NCI-H2227 treated with DMSO at 0.1 percent for 48 hours (cell line): ENCODE data around the gene CRYBA1.

Experiments used
- DNase-seq: peaks from one replicate; lab custom pipeline; 2025; lab: John Stamatoyannopoulos, UW

Gene CRYBA1

GRCh38 chr17:29279397-29280070, 32.9 kb downstream of the CRYBA1 start:
- DNase-seq: no peak

DNA sequence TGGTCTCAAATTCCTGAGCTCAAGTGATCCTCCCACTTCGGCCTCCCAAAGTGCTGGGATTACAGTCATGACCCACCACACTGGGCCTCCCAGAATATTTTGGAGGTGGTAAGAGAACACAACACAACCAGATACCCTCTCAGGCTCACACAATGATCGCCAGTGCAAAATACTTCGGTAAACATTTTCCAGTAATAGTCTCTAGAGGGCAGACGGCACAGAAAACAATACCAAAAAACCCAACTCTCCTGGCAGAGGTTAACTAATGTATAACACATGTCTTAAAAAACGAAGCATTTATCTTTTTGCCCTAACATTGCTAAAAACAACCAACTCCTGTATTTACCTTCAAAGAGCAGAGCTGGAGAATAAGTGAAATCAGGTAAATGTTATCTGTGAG, 36.8 kb downstream of the CRYBA1 start:
- no peak for DNase-seq

GRCh38 chr17:29283961-29284360, 37.3 kb downstream of the CRYBA1 start:
- no peak for DNase-seq

DNA sequence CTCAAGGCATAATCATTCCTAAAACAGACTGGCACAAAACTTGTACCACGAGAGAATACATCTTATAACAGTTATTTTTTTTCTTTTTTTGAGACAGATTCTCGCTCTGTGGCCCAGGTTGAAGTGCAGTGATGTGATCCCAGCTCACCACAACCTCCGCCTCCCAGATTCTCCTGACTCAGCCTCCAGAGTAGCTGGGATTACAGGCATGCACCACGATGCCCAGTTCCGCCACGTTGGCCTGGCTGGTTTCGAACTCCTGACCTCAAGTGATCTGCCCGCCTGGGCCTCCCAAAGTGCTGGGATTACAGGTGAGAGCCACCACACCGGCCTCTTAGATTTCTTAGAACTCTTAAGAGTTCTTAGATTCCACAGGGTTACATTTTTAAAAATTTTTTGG, 43.2 kb downstream of the CRYBA1 start:
- no peak for DNase-seq

DNA sequence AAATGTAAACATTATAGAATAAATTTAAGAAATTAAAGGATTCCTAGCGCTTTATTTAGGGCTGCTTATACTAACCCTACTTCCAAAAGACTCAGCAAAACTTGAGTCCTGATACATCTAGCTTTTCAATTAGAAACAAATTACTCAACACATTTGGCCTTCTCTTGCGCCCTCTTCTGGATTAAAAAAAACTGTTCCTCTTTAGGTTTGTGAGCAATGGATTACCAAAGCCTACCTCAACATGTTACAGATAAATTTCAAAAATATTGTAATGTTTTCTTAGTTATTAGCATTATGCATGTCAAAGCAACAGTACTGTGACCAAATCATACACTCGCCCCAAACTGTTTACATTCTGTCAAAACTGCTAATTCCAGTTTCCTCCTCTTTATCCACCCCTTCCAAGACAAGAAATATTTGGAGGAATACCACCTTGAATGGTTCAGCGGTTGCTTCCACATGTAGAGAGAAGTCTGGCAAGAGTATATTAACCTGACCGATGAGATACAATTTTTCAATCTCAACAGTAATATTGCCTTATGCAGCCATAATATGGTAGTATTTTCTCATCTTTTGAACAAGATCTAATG, 44.6 kb downstream of the CRYBA1 start:
- DNase-seq: peak; percentile 20

DNA sequence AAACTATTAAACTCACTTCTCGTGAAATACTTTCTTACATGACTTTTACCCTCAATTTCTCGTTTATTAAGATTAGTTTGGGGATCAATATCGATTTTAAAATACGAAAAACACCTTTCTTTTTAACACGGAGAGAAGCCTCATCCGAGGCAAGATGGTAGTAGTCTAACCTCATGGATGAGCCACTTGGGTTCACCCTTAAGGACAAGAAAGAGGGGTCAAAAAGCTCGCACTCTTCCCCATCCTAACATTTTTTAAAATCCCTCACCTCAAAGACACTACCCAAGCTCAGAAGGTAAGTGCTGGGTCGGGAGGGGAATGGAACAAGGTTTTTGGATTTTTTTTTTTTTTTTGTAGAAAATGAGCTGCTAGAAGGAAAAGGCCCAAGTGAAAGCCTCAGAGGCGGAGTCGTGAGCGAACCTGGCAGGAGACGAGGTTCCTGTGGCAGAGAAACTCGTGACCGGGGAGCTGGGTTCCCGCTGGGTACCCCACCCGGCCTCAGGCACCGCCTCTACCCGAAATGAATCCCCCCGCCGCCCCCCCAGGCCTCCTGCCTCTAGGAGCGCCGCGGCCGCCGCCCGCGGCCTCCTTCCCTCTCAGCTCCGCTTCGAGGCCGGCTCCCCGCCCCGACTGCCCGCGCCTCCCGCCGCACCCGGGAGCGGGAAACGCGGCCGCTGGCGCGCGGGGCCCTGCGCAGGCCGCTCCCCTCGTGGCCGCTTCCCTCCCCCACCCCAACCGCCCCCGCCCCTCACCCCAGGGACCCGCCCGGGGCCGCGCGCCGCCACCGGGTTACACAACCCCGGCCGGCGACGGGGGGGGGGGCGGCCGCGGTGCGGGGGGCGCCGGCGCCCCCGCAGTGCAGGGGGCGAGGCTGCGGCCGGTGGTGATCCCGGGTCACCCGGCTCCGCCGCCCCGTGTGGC, 45.7 kb downstream of the CRYBA1 start:
- no peak for DNase-seq

- DNase-seq: peak; percentile 2
These were observed 46.6 kb downstream of the CRYBA1 start for GRCh38 chr17:29292992-29293889.

DNA sequence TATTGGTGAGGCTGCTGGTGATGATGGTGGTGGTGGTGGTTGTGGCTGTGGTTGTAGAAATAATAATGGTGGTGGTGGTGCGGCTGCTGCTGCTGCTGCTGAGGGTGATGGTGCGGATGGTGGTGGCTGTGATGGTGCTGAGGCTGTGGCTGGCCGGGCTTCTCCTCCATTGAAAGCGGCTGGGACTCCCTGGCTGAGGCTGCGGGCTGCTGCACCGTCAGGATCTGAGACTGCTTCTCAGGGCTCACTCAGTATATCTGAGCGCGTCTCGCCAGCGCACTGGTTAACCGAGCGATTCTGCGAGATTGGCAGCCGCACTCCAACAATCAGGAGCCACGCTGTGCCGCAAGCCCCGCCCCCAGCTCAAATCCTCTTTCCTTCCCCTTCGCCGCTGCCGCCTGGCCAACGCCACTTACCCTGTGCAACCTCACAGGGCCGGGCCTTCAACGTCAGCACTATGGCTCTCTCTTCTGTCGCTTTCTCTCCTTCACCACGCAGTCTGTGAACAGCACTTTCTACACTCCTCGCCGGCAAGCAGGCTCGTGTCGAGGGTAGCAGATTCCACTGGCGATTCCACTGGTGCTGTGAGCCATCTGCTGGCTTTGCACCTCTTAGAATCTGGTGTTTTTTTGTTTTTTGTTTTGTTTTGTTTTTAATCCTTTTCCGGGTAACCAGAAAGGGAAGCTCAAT, 47.4 kb downstream of the CRYBA1 start, which contains the start of gene NUFIP2:
NUFIP2 (minus strand) TSS at position 259 of the 690 bp plus-strand sequence; CDS start at position 170, 89 bp downstream.
- DNase-seq: peak; percentile 96

- no peak for DNase-seq
These were observed 47.9 kb downstream of the CRYBA1 start for GRCh38 chr17:29294580-29294900.

DNA sequence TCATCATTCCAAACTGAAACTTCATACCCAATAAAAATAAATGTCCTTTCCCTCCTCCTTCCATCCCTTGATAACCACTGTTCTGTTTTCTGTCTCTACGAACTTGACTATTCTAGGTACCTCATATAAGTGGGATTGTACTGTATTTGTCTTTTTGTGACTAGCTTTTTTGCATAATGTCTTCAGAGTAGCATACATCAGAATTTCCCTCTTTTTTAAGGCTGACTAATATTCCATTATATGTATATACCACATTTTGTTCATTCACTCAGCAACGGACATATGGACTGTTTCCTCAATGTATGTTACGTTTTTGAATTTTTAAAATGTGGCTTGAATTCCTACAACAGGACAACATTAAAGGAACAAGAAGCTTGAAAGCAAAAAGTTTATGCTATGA, 48.8 kb downstream of the CRYBA1 start:
- no peak for DNase-seq

GRCh38 chr17:29299031-29299430, 52.4 kb downstream of the CRYBA1 start:
- DNase-seq: no peak

DNA sequence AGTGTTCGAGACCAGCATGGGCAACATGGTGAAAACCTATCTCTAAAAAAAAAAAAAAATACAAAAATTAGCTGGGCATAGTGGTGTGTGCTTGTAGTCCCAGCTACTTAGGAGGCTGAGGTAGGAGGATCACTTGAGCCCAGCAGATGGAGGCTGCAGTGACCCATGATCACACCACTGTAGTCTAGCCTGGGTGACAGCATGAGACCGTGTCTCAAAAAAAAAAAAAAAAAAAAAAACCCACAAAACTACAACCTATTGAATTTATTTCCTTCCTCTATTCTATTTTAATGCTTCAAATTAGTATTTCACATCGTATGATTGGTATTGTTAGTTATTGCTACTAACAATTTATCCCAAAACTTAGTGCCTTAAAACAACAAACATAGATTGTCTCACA, 56.7 kb downstream of the CRYBA1 start:
- DNase-seq: no peak
